ENCODE measurements around the gene MACIR.

DNA sequence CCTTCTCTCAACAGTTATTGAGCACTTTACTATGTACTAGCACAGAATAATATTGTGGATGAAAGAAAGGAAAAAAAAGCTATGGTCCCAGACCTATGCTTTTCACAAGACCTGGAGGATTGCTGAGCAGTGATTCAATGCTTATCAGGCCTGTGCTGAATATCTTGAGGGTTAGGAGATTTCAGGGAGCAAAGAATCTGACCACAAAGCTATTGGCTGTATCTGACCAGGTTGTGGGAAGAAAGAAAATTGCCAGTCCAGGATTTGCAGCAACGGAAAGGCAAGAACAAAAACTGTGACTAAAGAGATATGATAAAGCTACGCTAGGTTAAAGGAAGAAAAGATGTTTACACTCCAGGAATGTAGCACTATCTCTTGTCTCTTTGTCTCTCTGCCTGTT is 14.9 kb upstream of the MACIR start:
- no peak for TF ChIP-seq POLR2A (IDR thresholded peaks at IDR 0.05; ENCODE audit: extremely low read depth, insufficient read length)
- TF ChIP-seq MAX (IDR thresholded peaks at IDR 0.05; ENCODE audit: low read depth, low read length), result no peak

Data from NB4 (cell line).